GM12878 (cell line): Measurements from ENCODE around the gene SMTNL2.
"Not testable (repeated sequence)": the region's sequence is repeated elsewhere in the genome, so short reads cannot be mapped to it uniquely, and the experiment has no call there.

Source experiments
- BCL11A ChIP-seq: IDR thresholded peaks from 2 replicates; pipeline ENCODE4 v1.6.1; 2011; ENCODE audit warnings: low read depth, low read length
- HCFC1 ChIP-seq: fragments of 150-350 bp; IDR thresholded peaks from 2 replicates; pipeline ENCODE4 v1.6.1; 2014; ENCODE audit warnings: low read length
- HDAC2 ChIP-seq: fragments of 200-600 bp; sonication (generic); IDR thresholded peaks from 2 replicates; pipeline ENCODE4 v1.6.1; 2017
- MXI1 ChIP-seq: fragments of 150-350 bp; IDR thresholded peaks from 2 replicates; pipeline ENCODE4 v1.6.1; 2011; ENCODE audit warnings: low read depth, mild to moderate bottlenecking, inconsistent platforms, low read length, improper control_type of control experiment
- NR2F1 ChIP-seq: fragments of 450-650 bp; conservative IDR thresholded peaks from 2 replicates; pipeline ENCODE4 v1.6.1; 2017; ENCODE audit warnings: mild to moderate bottlenecking
- POLR2A ChIP-seq: IDR thresholded peaks from 2 replicates; pipeline ENCODE4 v1.6.1; 2011; ENCODE audit warnings: low read depth, mild to moderate bottlenecking, low read length
- SIN3A ChIP-seq: IDR thresholded peaks from 2 replicates; pipeline ENCODE4 v1.6.1; 2012; ENCODE audit warnings: low read depth, low read length, improper control_type of control experiment
- SMC3 ChIP-seq: IDR thresholded peaks from 2 replicates; pipeline ENCODE4 v1.6.1; 2011; ENCODE audit warnings: low read length, improper control_type of control experiment, borderline replicate concordance
- TF ChIP-seq, protein P1 (sequence below): IDR thresholded peaks from 2 replicates; pipeline ENCODE4 v1.6.1; 2012; ENCODE audit warnings: low read depth, low read length, improper control_type of control experiment
- TF ChIP-seq, protein P2 (sequence below), 3 experiments: IDR thresholded peaks in 2 of 3; conservative IDR thresholded peaks in 1 of 3; 2 replicates each; pipeline ENCODE4 v1.5.1; 2011; ENCODE audit warnings: low read depth in 3 of 3, low read length in 3 of 3, mild to moderate bottlenecking in 3 of 3, control low read depth in 2 of 3, moderate library complexity in 2 of 3, inconsistent platforms in 1 of 3, mixed read lengths in 1 of 3; ENCODE audit not compliant: control insufficient read depth in 2 of 3, insufficient read depth in 1 of 3; ENCODE audit errors: extremely low read depth in 1 of 3

DNA sequence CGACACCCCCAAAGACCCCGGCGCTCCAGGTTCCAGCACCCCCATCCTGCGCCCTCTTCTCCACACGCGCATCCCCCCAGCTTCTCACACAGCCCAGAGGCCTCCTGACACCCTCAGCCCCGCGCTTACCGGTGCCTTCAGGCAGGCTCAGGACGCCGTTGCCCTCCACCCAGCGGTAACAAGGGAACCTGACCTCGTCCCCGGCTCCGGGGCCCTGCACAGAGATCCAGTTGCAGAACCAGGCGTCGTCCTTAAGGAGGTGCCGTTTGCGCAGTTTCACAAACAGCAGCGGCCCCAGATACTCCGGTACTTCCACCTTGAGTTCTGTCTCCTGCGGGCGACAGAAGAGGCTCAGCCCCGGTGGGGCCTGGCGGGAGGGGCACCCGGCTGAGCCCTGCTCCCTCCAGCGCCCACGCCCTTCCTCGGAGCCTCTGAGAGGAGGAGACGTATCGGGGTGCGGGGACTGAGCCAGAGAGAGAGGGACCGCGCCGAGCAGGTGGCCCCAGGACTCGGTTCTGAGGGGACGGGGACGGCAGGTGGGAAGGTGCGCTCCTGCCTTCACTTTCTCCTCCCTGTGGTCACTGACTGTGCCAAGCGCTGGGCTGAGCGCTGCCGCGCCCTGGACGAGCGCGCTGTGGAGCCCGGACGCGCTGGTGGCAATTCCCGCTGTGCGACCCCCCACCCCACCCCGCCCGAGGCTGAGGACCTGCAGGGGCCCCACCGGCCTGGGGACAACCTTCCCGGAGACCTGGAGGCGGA is 55.2 kb downstream of the SMTNL2 start:
- TF ChIP-seq SMC3, POLR2A, SIN3A, NR2F1, MXI1, HDAC2, HCFC1, BCL11A: not testable (repeated sequence)
- TF ChIP-seq, protein P1, sequence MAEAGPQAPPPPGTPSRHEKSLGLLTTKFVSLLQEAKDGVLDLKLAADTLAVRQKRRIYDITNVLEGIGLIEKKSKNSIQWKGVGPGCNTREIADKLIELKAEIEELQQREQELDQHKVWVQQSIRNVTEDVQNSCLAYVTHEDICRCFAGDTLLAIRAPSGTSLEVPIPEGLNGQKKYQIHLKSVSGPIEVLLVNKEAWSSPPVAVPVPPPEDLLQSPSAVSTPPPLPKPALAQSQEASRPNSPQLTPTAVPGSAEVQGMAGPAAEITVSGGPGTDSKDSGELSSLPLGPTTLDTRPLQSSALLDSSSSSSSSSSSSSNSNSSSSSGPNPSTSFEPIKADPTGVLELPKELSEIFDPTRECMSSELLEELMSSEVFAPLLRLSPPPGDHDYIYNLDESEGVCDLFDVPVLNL, result not testable (repeated sequence)
- TF ChIP-seq, protein P2, sequence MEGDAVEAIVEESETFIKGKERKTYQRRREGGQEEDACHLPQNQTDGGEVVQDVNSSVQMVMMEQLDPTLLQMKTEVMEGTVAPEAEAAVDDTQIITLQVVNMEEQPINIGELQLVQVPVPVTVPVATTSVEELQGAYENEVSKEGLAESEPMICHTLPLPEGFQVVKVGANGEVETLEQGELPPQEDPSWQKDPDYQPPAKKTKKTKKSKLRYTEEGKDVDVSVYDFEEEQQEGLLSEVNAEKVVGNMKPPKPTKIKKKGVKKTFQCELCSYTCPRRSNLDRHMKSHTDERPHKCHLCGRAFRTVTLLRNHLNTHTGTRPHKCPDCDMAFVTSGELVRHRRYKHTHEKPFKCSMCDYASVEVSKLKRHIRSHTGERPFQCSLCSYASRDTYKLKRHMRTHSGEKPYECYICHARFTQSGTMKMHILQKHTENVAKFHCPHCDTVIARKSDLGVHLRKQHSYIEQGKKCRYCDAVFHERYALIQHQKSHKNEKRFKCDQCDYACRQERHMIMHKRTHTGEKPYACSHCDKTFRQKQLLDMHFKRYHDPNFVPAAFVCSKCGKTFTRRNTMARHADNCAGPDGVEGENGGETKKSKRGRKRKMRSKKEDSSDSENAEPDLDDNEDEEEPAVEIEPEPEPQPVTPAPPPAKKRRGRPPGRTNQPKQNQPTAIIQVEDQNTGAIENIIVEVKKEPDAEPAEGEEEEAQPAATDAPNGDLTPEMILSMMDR (IDR thresholded peaks at IDR 0.05 in 2 of 3, conservative IDR thresholded peaks at IDR 0.05 in 1 of 3; ENCODE audit: control insufficient read depth in 2 of 3, extremely low read depth in 1 of 3, insufficient read depth in 1 of 3, low read depth in 3 of 3, low read length in 3 of 3), result not testable (repeated sequence)
